ENCODE data around the gene TRIM62.
"Not testable (repeated sequence)": the region's sequence is repeated elsewhere in the genome, so short reads cannot be mapped to it uniquely, and the experiment has no call there.

Gene TRIM62

DNA sequence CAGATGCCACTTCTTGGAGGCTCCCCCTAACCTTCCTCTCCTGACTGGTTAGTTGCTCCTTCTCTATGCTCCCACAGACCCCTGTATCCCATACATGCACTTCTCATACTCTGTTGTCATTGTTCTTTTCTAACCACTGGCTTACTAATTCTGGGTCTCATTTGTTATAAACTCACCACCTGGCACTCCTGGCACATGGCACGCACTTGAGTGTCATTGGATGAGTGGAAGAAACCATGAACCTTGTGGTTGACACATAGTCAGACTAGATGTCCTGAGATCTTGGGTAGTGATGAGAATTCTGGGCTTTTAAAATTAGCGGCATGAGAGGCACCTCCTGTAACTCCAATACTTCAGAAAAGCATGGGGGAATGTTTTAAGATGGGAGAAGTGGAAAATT is 49.3 kb downstream of the TRIM62 start:
- DNase-seq, result no peak

DNA sequence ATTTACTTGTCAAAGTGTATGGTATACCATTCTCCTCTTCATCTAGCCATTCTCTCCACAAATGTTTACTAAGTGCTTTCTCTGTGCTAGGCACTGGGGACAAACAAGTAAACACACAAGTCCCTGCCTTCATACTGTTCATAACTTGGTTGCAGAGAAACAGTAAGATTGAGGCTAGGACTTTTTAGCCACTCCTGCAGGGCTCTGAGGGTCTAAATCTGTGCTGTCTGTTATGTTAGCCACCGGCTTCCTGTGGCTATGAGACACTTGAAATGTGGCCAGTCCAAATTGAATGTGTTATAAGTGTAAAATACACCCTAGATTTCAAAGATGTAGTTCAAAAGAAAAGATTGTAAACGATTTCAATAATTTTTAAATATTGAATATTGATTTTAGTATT is 50.7 kb downstream of the TRIM62 start:
- DNase-seq, result no peak

DNA sequence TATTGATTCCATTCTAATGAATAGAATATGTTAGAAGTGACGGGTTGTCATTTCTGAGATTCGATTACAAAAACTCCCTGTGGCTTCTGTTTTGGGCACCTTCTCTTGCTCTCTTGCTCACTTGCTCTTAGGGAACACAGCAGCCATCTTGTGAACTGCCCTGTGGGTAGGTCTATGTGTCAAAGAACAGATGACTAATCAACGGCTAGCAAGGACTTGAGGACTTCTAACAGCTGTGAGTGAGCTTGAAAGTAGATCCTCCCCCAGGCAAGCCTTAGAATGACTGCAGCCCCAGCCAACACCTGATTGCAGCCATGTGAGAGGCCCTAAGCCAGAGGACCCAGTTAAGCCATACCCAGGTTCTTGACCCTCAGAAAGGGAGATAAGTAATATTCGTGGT is 51.5 kb downstream of the TRIM62 start:
- DNase-seq, result no peak

DNA sequence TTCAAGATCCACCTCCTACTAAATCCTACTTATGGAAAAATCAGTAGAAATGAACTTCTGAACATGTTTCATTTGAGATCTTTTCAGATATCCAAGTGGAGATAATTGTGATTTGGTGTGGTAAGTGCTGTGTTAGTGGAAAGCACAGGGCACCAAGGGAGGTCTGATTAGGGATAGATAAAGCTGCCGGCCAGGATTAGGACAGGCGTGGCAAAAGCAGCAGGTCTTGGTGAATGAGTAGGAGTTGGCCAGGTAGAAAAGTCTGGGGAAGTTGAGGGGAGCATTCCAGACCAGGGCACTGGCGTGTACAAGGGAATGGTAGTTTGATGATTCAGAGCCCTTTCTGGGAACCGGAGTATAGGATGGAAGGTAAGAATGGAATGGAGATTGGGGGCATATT is 53.1 kb downstream of the TRIM62 start:
- no peak for DNase-seq

DNA sequence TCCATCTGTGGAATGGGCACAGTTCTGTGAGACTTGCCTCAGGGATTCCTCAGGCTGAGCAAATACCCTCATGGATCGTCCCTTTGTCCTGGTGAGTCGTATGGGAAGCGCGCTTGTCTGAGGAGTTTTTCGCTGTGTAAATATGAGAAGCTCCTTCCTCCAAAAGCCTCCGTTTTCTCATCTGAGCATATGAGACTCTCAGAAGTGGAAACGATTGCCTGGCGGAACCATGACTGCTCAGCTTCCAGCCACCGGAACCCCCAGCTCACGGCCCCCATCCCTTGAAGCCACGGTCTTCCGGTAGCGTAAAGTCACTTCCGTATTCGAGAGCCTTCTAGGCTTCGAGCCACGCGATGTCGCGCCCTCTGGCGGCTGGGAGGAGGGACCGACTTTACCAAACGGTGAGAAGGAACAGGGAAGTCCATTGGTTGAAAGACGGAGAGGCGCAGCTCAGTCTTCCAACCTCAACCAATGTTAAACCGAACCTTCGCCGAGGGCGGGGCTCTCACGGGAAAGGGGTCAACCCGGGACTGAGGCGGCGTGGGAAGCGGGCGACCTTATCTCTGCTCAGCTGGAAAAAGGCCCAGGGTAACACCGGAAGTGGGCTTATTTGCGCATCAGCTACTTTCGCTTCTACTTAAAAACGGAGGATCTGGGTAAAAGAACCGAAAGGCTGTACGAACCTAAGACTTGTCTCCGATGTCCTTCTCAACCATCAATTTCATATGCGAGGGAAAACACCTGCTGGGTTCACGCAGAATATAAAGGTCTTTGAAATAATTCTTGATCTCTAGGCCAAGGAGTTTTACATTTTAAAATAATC is 54.6 kb downstream of the TRIM62 start:
- peak; percentile 99 for DNase-seq

DNA sequence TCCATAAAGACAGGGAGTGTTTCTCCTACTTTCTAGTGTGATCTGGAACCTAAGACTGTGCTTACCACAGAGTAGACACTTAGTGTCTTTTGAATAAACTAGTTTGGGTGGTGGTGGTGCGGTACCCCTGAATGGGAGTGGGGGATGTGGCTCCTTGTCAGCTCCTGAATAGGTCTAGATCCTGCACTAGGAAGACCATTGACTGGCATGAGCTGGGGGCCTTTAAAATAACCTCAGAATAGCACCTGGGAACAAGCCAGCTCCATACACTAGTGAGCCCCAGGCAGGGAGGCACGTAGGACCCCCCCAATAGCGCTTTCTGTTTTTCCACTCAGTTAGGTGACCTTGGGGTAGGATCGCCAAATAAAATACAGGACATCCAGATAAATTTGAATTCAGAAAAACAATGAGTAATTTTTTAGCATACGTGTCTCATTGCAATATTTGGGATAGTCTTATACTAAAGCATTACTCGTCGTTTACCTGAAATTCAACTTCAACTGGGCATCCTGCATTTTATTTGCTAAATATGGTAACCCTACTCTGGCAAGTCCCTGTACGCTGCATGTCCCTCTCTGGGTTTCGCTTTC is 55.3 kb downstream of the TRIM62 start:
- DNase-seq, result no peak

DNA sequence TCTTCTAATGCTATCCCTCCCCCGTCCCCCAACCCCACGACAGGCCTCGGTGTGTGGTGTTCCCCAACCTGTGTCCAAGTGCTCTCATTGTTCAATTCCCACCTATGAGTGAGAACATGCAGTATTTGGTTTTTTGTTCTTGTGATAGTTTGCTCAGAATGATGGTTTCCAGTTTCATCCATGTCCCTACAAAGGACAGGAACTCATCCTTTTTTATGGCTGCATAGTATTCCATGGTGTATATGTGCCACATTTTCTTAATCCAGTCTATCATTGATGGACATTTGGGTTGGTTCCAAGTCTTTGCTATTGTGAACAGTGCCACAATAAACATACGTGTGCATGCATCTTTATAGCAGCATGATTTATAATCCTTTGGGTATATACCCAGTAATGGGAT is 57.2 kb downstream of the TRIM62 start:
- not testable (repeated sequence) for DNase-seq

DNA sequence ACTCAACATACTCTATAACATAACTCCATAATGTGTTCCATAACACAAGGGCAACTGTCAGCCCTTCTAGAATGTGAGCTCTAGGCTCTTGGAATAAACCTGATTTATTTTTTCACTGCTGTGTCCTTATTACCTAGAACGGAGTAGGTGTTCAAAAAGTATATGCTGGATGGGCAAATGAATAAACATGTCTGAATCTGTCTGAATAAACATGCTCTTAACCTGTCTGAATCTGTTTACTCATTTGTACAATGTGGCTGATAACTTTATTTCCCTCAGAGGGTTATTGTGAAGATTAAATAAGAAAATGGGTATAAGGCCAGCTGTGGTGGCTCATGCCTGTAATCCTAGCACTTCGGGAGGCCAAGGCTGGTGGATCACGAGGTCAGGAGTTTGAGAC is 58.6 kb downstream of the TRIM62 start:
- DNase-seq, result no peak

DNA sequence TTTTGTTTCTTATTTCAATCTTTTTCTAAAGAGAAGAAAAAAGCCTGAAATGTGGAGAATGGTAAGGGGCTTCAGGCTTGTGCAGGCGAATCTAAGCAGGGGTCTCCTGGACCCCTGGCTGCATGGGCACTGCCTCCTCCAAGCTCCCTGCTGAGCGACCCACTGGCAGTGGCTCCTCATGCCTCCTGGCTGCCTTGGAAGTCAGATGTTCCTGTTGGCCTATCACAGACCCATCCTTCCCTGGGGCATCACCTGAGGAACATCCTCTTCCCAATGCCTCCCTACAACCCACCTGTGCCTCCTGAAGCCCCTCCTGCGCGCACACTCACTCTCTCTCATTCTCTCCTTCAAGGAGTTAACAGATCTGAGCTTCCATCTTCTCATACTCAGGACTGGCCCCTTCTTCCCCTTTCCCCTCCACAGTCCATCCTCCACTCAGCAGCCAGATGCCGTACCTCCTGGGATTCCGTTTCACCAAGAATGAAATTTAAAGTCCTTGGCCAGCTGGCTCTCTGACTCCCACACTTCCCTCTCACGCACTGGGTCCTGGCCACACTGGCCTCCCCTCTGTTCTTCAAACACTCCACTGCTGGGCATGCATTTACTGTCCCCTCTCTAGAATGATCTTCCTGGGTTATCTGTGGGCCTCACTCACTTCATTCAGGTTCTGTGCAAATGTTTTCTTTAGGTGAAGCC is 59.2 kb downstream of the TRIM62 start:
- no peak for DNase-seq

DNA sequence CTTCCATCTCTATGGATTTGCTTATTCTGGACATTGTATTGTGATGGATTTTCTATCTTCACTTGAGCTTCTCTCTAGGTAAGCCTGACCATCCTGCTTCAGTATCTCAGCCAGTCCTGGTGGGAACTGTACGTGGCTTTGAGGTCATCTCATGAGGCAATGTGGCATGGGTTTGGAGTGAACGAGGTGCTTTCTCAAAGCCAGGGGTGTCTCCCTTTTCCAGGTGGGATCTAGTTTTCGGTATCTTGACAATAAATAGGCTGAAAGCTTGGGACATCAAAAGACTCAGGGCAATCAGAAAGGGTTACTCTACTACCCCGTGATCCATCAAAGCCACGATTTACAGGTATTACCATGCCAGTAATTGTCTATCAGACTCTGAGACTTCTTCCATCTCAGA is 60.1 kb downstream of the TRIM62 start:
- no peak for DNase-seq

DNA sequence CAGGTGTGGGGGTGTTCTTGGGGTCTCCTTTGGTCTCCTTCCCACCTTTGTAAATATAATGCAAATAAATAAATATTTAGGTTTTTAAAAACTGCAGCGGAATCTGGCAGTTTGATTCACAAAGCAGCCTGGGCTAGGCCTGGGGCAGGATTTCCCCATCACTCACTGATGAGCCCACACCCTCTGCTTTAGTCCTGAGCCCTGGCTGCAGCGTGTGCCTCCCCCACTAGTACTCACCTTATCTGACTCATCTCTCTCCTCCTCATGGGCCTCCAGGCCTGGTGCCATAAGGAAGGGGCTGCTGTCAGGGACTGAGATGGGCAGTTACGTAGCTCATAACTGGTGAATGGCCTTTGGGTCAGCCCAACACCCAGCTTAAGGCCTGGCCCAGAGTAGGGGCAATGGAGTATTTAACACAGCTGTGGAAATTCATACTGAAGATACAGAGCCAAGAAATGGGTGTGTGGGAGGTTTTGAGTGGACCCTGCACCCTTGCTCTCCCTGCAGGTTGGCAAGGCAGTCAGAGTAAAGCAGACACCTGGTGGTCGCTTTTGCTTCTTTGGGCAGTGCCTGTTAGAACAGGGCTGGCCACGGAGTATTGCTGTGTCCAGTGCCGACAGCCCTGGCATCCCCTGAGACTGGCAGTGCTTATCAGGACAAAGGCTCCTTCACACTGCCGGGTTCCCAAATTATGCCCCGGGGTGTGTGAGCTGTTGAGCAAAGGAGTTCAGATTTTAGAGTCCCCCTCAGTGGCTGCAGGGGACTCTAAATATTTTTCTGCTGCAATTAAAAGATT is 61.2 kb downstream of the TRIM62 start:
- no peak for DNase-seq

DNA sequence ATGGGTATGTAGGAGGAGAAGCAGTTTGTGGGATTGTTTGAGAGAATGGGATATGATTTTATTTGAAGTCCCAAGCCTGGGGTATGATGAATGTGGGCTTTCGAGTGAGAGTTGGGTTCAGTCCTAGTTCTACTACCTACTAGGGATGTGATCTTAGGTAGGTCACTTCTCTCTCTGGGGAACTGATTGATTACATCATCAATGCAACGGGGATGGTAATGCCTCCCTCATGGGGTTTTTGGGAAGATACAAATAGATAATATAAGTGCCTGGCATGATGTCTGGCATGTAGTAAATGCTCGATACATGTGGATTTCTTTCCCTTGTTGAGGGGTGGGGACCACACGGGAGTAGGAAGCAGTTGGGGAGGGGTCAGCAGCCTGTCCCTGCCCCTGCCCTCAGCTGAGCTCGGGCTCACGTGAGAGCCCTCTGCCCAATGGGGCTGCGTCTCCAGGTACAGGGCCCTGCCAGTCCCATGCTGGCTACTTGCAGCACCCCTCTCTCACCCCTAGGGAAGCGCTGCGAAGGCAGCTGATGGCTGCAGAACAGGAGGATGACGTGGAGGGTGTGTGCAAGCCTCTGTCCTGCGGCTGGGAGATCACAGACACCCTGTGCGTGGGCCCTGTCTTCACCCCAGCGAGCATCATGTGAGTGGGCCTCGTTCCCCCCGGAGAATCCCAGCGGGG is 62.2 kb downstream of the TRIM62 start:
- DNase-seq, result no peak

DNA sequence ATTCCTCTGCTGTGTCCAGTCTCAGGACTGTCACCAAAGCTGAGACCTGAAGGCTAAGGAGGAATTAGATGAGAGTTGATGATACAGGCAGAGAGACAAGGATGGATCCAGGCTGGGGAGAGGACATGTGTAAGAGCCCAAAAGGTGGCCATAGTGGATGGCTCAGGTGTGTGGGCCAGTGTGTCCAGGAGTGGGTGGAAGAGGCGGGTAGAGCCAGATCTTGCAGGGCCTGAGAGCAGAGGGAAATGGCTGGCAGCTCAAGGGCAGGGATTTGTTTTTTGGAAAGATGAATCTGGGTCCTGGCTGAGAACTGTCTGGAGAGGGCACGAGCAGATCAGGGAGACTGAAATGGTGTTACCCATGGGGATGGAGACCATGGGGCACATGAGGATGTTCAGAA is 62.8 kb downstream of the TRIM62 start:
- no peak for DNase-seq

DNA sequence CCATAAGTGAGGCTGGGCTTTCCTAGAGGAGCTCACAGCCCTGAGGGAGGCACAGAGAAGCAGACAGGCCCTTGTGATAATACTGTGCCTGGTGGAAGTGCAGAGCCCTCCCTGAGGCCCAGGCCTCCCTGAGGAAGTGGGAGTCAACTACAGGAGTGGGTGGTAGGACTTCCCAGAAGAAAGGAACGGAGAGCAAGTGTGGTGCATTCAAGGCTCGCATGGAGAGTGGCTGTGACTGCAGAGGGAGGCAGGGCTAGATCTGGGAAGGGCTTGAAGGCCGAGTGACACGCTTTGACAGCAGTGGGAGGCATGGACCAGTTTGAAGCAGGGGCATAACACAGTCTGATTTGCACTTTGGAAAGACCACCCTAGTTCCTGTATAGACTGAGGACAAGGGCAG is 63.6 kb downstream of the TRIM62 start:
- no peak for DNase-seq

DNA sequence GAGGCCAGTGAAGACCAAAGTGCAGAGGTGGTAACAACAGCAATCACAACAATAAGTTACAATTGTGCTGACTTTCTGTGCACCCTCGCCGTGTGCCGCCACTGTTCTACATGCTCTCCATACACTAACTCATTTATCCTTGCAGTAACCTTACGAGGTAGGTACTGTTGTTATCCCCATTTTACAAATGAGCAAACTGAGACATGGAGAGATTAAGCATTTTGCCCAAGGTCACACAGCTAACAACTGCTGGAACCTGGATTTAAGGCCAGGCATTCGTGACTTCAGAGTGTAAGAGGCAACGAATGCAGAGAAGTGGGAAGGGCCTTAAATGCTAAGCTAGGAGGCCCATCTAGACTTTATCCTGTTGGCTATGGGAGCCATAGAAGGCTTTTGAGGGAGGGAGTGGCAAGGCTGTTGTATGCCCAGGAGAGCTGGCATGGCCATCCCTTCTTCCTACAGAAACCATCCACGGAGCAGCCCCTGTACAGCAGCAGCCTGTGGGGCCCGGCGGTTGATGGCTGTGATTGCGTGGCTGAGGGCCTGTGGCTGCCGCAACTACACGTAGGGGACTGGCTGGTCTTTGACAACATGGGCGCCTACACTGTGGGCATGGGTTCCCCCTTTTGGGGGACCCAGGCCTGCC is 64.3 kb downstream of the TRIM62 start:
- no peak for DNase-seq

DNA sequence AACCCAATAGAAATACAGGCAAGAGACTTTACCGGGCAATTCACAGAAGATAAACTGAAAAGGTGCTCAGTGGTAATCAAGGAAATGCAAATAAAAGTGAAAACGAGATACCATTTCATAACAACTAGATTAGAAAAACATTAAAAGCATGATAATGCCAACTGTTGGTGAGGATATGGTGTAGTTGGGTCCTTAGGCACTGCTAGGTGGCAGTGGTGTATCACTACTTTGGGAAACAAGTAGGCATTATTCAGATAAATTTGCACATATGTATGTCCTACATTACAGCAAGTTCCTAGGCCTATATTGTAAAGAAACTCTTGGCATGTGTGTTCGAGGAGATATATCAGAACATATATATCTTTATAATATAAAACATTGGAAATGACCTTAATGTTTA is 69.9 kb downstream of the TRIM62 start:
- no peak for DNase-seq

DNA sequence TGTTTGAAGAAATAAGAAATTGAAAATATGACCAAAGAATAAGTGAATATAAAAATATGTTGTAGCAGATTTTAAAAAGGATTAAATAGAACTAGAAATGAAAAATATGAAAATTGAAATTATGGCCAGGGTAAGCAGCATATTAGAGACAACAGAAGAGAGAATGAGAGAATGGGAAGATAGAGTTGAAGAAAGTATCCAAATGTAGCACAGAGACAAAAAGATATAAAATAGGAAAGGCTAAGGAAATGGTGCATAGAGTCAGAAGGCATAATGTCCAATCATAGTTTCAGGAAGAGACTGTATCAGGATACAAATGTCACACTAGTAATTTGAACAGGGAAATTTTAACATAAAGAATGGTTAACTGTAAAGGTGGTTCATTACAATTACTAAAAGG is 71.4 kb downstream of the TRIM62 start:
- DNase-seq, result no peak

DNA sequence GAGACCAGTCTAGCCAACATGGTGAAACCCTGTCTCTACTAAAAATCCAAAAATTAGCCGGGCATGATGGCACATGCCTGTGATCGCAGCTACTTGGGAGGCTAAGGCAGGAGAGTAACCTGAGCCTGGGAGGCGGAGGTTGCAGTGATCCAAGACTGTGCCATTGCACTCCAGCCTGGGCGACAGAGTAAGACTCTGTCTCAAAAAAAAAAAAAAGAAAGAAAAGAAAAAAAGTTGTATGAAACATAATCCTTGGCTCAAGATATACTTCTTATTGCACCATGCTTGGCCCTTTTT is 81.8 kb downstream of the TRIM62 start:
- DNase-seq, result not testable (repeated sequence)

DNA sequence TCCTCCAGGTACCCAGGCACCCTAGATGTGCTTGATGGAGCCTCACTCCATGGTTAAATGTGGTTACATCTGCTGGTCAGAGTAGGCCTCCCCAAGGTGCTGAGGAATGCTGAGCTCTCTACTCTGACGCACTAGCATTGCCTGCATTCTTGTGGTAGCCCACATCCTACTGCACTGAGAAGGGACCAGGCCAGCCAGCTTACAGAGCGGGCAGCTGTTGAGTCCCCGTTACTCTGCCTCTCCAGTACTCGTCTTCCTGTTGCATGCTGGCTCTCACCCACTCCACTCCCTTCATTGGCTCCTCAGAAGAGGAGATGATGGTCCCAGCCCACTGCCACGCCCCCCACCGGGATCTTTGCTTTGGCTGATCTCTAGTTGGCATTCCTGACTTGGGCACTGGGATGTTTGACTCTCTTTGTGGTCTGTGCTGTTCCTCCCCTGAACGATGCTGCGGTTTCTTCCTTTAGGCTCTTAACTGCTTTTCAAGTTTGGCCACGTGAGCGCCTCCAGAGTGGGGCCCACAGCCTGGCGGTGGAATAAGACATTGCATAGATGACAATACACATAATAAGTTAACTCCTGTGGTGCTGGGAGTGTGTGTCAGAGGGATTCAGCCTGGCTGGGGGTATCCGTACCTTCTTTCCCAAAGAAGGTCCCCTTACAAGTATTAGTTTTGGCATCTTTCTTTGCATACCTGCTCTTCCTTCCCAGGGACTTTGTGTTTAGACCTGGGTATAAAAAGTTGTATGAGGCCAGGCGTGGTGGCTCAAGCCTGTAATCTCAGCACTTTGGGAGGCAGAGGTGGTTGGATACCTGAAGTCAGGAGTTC is 82.3 kb downstream of the TRIM62 start:
- DNase-seq, result peak; percentile 96

DNA sequence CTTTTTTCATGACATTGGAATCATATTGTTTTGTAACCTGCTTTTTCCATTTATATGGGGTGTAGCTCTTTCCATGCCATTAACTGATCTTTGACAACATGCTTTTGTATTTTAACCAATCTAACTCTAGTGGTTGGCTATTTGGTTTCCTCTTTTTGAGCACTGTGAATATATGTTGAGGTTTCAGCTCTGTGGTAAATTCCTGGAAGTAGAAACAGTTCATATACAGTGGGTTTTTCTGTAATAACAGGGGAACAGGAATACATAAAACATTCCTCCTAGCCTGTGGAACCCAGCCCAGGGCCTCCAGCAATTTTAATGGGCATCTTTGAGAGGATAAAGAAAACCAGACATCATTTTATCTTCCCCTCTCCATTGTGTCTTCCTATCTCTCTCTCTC is 83.5 kb downstream of the TRIM62 start:
- DNase-seq, result peak; percentile 36

DNA sequence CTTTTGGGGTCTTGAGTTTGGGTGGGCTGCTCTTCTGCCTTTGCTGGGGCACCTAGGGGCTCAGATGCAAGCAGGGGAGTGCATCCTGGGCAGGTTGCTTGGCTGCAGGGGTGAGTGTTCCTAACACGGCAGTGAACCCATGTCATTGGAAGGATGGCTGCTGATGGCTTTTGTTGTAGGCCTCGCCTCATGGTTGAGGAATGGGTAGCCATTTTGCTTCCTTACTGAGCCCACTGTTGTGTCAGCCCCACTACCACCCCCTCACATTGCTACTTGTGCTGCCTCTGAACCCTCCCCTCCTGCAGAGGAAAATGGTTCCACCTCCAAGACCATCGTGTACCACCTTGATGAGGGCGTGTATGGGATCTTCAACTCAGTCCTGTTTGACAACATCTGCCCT is 84.1 kb downstream of the TRIM62 start:
- no peak for DNase-seq

Data from GDM1 (cell line).